ENCODE results near the gene NOTCH3. TPM values are rescaled to one million over a fixed set of nuclear protein-coding genes. Genes with fewer than 3 reads are reported as not detected.
A peak's percentile ranks its signal among the peaks of the same experiment; 100 is the strongest.

NOTCH3 gene
- total RNA-seq, 1 experiment from 2014 or later = 21.5 TPM

- Histone ChIP-seq H3K4me2 (ENCODE audit: low read length) (no peak overlapping the region), H4K20me1 (ENCODE audit: low read length) (no peaks in the 10 kb centered on the region), H3K9me3 (ENCODE audit: low read length) (no peaks in the 10 kb centered on the region), H3K9me2 (replicated peaks; ENCODE audit: low read length) (no peaks in the 10 kb centered on the region), H3K9ac (ENCODE audit: low read length) (no peak overlapping the region), H2AFZ (ENCODE audit: low read length) (no peak overlapping the region), H3K4me1 (ENCODE audit: insufficient read depth, low read length) (peaks cover 2% of the 10 kb centered on the region; the same call in 1 of the 2 replicates), H3K4me3 (ENCODE audit: low read length) (no peak overlapping the region), H3K79me2 (ENCODE audit: low read length) (no peaks in the 10 kb centered on the region), H3K27ac (ENCODE audit: low read length) (no peak overlapping the region), H3K27me3 (ENCODE audit: low read length) (no peaks in the 10 kb centered on the region), H3F3A (ENCODE audit: low read length, unreplicated experiment) (no peaks in the 10 kb centered on the region), H3K36me3 (ENCODE audit: low read depth, low read length) (no peaks in the 10 kb centered on the region)
- ChIA-PET CTCF (no interaction called here), POLR2A (ENCODE audit: unreplicated experiment) (no interaction called here)
- DNase-seq (no peak), ATAC-seq (no peak)
- TF ChIP-seq EZH2 (IDR thresholded peaks at IDR 0.05; ENCODE audit: low read length, unreplicated experiment) (no peak), EZH2phosphoT487 (IDR thresholded peaks at IDR 0.05; ENCODE audit: borderline replicate concordance, low read length) (no peak), CTCF (conservative IDR thresholded peaks at IDR 0.05; ENCODE audit: low read depth, low read length) (no peak)
- intact Hi-C loops (cut with micrococcal nuclease) = no loop called here
- no TSS peak for BruUV-seq (replicated peaks)
Measured at GRCh38 chr19:15227261-15227660, 26.5 kb upstream of the NOTCH3 start.

- no peak overlapping the region for H3K4me3 ChIP-seq (ENCODE audit: low read length)
- no peak overlapping the region for H2AFZ ChIP-seq (ENCODE audit: low read length)
- no peaks in the 10 kb centered on the region for H3K36me3 ChIP-seq (ENCODE audit: low read depth, low read length)
- no TSS peak for BruUV-seq (replicated peaks)
- H3F3A ChIP-seq (ENCODE audit: low read length, unreplicated experiment) = no peaks in the 10 kb centered on the region
- POLR2A ChIA-PET (ENCODE audit: unreplicated experiment) = no interaction called here
- no peak overlapping the region for H3K4me2 ChIP-seq (ENCODE audit: low read length)
- DNase-seq = no peak
- no peak for ATAC-seq
- H4K20me1 ChIP-seq (ENCODE audit: low read length) = no peaks in the 10 kb centered on the region
- no peaks in the 10 kb centered on the region for H3K27me3 ChIP-seq (ENCODE audit: low read length)
- no peaks in the 10 kb centered on the region for H3K4me1 ChIP-seq (ENCODE audit: insufficient read depth, low read length)
- no peaks in the 10 kb centered on the region for H3K9me2 ChIP-seq (replicated peaks; ENCODE audit: low read length)
- intact Hi-C loops (cut with micrococcal nuclease) = no loop called here
- H3K9me3 ChIP-seq (ENCODE audit: low read length) = no peaks in the 10 kb centered on the region
- no peaks in the 10 kb centered on the region for H3K79me2 ChIP-seq (ENCODE audit: low read length)
- H3K27ac ChIP-seq (ENCODE audit: low read length) = no peak overlapping the region
- TF ChIP-seq EZH2 (IDR thresholded peaks at IDR 0.05; ENCODE audit: low read length, unreplicated experiment) = no peak
- no peak for TF ChIP-seq EZH2phosphoT487 (IDR thresholded peaks at IDR 0.05; ENCODE audit: borderline replicate concordance, low read length)
- TF ChIP-seq CTCF (conservative IDR thresholded peaks at IDR 0.05; ENCODE audit: low read depth, low read length) = no peak
- CTCF ChIA-PET = no interaction called here
- no peak overlapping the region for H3K9ac ChIP-seq (ENCODE audit: low read length)
Measured at GRCh38 chr19:15225760-15226159, 25.0 kb upstream of the NOTCH3 start.

DNA sequence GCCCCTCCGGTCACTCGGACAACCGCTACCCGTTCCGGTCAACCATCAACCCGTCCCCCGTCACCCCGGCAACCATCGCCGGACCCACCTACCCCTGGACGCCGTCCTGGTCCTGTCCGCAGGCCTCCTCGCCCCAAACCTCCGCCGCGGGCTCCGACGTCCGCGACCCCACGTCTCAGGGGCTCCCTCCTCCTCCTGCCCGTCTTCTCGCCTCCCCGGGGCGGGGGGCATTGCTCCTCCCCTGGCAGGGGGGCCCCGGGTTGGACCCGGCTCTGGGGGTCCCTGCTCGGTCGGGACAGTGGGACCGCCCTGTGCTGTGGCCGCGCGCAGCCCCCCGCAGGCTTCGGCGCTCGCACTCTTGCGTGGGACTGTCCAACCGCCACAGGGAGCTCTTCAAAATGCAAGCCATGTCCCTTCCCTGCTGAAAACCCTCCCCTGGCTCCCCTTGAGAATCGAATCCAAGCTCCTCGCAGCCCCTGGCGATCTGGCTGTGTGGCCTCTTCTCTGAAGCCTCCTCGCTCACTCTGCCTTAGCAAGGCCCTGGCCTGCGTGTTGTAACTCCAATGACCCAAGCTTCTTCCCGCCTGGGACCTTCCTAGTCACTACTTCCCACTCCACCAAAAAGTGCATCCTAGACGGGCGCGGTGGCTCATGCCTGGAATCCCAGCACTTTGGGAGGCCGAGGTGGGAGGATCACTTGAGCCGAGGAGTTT, 23.0 kb upstream of the NOTCH3 start:
- Histone ChIP-seq H3F3A (ENCODE audit: low read length, unreplicated experiment) (no peaks in the 10 kb centered on the region), H3K4me2 (ENCODE audit: low read length) (peak overlapping the region; percentile 48), H3K79me2 (ENCODE audit: low read length) (no peaks in the 10 kb centered on the region), H3K27ac (ENCODE audit: low read length) (no peak overlapping the region), H3K9ac (ENCODE audit: low read length) (no peak overlapping the region), H3K36me3 (ENCODE audit: low read depth, low read length) (no peaks in the 10 kb centered on the region), H3K4me3 (ENCODE audit: low read length) (peak overlapping the region; percentile 35; the same call in 1 of the 2 replicates), H3K9me3 (ENCODE audit: low read length) (no peaks in the 10 kb centered on the region), H3K4me1 (ENCODE audit: insufficient read depth, low read length) (no peaks in the 10 kb centered on the region), H2AFZ (ENCODE audit: low read length) (no peak overlapping the region), H3K27me3 (ENCODE audit: low read length) (no peaks in the 10 kb centered on the region), H4K20me1 (ENCODE audit: low read length) (no peaks in the 10 kb centered on the region), H3K9me2 (replicated peaks; ENCODE audit: low read length) (no peaks in the 10 kb centered on the region)
- intact Hi-C loops (cut with micrococcal nuclease) = no loop called here
- BruUV-seq (replicated peaks) = no TSS peak
- no peak for TF ChIP-seq EZH2phosphoT487 (IDR thresholded peaks at IDR 0.05; ENCODE audit: borderline replicate concordance, low read length)
- TF ChIP-seq CTCF (conservative IDR thresholded peaks at IDR 0.05; ENCODE audit: low read depth, low read length) = no peak
- TF ChIP-seq EZH2 (IDR thresholded peaks at IDR 0.05; ENCODE audit: low read length, unreplicated experiment) = no peak
- ChIA-PET POLR2A (ENCODE audit: unreplicated experiment) (no interaction called here), CTCF (no interaction called here)
- DNase-seq (no peak), ATAC-seq (no peak)

Measured in PC-3 (cell line).